ENCODE data around the gene KCNQ1OT1. TPM values are rescaled to one million over a fixed set of nuclear protein-coding genes. Genes with fewer than 3 reads are reported as not detected.

The KCNQ1OT1 gene
- total RNA-seq, 1 experiment from 2014 or later = 1.2 TPM

GRCh38 chr11:2724653-2725367, 25.0 kb upstream of the KCNQ1OT1 start:
- H3K18ac ChIP-seq (ENCODE audit: insufficient read length, low read depth, low read length) = no peak overlapping the region
- H2AFZ ChIP-seq (ENCODE audit: low read length) = no peak overlapping the region
- H3K4me1 ChIP-seq (ENCODE audit: insufficient read depth, low read length) = no peaks in the 10 kb centered on the region
- no peak overlapping the region for H4K5ac ChIP-seq (ENCODE audit: insufficient read length, low read depth, low read length)
- no peak overlapping the region for H3K56ac ChIP-seq (ENCODE audit: insufficient read length, low read depth, low read length)
- no peaks in the 10 kb centered on the region for H3K23me2 ChIP-seq (ENCODE audit: insufficient read length, low read depth, low read length, poor library complexity, severe bottlenecking)
- H3K27ac ChIP-seq (ENCODE audit: insufficient read length, low read depth, low read length) = no peak overlapping the region
- H2BK15ac ChIP-seq (ENCODE audit: low read depth, low read length) = no peak overlapping the region
- Mint-ChIP-seq H3K27ac (no peak overlapping the region; a peak in 1 of 7 replicates), H3K4me3 (no peak overlapping the region), H3K4me1 (peaks cover 28% of the 10 kb centered on the region in 2 experiments), H3K36me3 (ENCODE audit: insufficient read depth in 1 of 3, low read depth in 3 of 3) (no peaks in the 10 kb centered on the region), H3K9me3 (no peaks in the 10 kb centered on the region; a peak in 1 of 5 replicates), H3K27me3 (ENCODE audit: low read depth) (peaks cover 100% of the 10 kb centered on the region)
- no peak overlapping the region for H3K9ac ChIP-seq (ENCODE audit: extremely low read depth, insufficient read length, low read length)
- DNase-seq = no peak
- no peak overlapping the region for H3K4me2 ChIP-seq (ENCODE audit: insufficient read depth, insufficient read length, low read length)
- no peaks in the 10 kb centered on the region for H3K9me3 ChIP-seq (ENCODE audit: control insufficient read depth, low read depth, low read length)
- no peak overlapping the region for H2BK5ac ChIP-seq (ENCODE audit: insufficient read length, low read length)
- H2BK12ac ChIP-seq (ENCODE audit: insufficient read length, low read depth, low read length) = no peak overlapping the region
- no peak overlapping the region for H4K8ac ChIP-seq (replicated peaks; ENCODE audit: insufficient read length, low read depth, low read length)
- no peak overlapping the region for H3K23ac ChIP-seq (ENCODE audit: insufficient read length, low read depth, low read length)
- no peak for TF ChIP-seq CTCF (conservative IDR thresholded peaks at IDR 0.05)
- no peak overlapping the region for H3K4ac ChIP-seq (ENCODE audit: low read depth, low read length)
- H3T11ph ChIP-seq (ENCODE audit: low read length) = no peak overlapping the region
- WGBS (ENCODE audit: extremely low coverage, insufficient read length, low lambda C conversion rate) = no CpG with 5 or more reads among the region's 20 CpGs
- H4K91ac ChIP-seq (ENCODE audit: insufficient read length, low read depth, low read length) = no peak overlapping the region
- H2BK120ac ChIP-seq (ENCODE audit: low read depth, low read length, poor library complexity, severe bottlenecking) = no peak overlapping the region
- H2AK5ac ChIP-seq (ENCODE audit: insufficient read length, low read length) = no peak overlapping the region
- H2BK20ac ChIP-seq (ENCODE audit: low read depth, low read length, poor library complexity, severe bottlenecking) = no peak overlapping the region
- H4K20me1 ChIP-seq (ENCODE audit: control insufficient read depth, insufficient read depth, insufficient read length) = no peaks in the 10 kb centered on the region
- peaks cover 7% of the 10 kb centered on the region; the same call in 1 of the 2 replicates for H3K27me3 ChIP-seq (ENCODE audit: insufficient read depth, low read length)
- H3K79me1 ChIP-seq (ENCODE audit: insufficient read depth, low read depth, low read length, poor library complexity, severe bottlenecking) = no peaks in the 10 kb centered on the region
- H3K14ac ChIP-seq (ENCODE audit: insufficient read depth, low read length) = no peak overlapping the region
- H3K79me2 ChIP-seq (ENCODE audit: insufficient read depth, low read length) = no peaks in the 10 kb centered on the region
